ENCODE data around the gene ETS2.

ETS2 gene

DNA sequence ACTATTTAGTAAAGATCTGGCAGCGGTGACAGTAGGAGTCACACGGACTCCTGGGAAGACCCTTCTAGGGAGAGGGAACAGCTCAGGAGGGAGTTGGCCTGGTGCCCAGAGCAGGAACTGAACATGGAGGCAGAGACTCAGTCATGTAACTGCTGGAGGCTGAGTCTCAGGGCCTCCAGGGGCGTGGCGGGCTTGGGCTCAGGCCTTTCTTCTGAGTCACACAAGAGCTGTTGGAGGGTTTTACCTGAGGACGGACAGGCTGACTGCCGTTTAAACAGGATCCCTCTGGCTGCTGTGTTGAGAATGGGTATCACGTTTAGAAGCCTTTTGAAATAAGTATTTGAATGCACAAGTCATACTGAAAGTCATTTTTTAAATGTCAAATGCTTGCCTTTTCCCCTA, 7.2 kb upstream of the ETS2 start:
- DNase-seq (ENCODE audit: extremely low spot score), result peak; percentile 52
- TF ChIP-seq L3MBTL2 (conservative IDR thresholded peaks at IDR 0.05), result no peak
- no peak for TF ChIP-seq NFRKB (IDR thresholded peaks at IDR 0.05)
- TF ChIP-seq LEF1 (IDR thresholded peaks at IDR 0.05; ENCODE audit: borderline replicate concordance), result no peak
- POLR2A ChIA-PET, result no interaction called here
- CTCF ChIA-PET, result no interaction called here

DNA sequence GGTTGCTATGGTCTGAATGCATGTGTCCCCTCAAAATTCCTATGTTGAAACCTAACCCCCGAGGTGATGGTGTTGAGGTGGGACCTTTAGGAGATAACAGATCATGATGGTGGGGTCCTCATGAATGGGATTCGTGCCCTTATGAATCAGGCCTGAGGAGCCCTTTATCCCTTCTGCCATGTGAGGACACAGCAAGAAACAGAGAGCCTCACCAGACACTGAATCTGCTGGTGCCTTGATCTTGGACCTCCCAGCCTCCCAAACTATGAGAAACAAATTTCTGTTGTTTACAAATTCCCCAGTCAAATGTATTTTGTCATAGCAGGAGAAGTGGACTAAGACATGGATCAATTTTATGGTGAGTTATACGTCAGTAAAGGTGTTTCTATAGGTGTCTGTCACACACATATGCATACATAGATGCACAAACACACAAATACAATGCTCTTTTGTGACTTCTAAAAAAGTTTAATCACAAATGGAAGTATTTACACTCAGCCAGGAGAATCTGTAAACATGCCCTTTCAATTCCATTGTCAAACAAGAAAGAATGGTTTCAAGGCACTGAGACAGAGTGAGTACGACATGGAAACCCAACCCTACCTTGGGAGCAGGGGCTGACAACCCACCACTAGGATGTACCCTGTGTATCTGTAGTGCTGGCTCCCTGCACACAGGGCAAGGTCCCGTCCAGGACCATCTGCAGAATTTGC, 5.5 kb upstream of the ETS2 start:
- CTCF ChIA-PET, result no interaction called here
- DNase-seq (ENCODE audit: extremely low spot score), result no peak
- POLR2A ChIA-PET, result no interaction called here
- TF ChIP-seq L3MBTL2 (conservative IDR thresholded peaks at IDR 0.05) (no peak), FOXA1 (IDR thresholded peaks at IDR 0.05) (no peak), FOXM1 (IDR thresholded peaks at IDR 0.05; ENCODE audit: borderline replicate concordance) (no peak), FOXK2 (IDR thresholded peaks at IDR 0.05) (no peak), SUZ12 (IDR thresholded peaks at IDR 0.05) (no peak), ELF4 (IDR thresholded peaks at IDR 0.05) (no peak), BHLHE40 (IDR thresholded peaks at IDR 0.05; ENCODE audit: borderline replicate concordance) (no peak), SP1 (IDR thresholded peaks at IDR 0.05) (no peak), CTBP1 (IDR thresholded peaks at IDR 0.05; ENCODE audit: borderline replicate concordance) (no peak), ZNF384 (IDR thresholded peaks at IDR 0.05) (no peak), NFRKB (IDR thresholded peaks at IDR 0.05) (no peak), ARNT (IDR thresholded peaks at IDR 0.05) (no peak), TARDBP (IDR thresholded peaks at IDR 0.05) (no peak), HDGF (IDR thresholded peaks at IDR 0.05; ENCODE audit: borderline replicate concordance) (no peak), LEF1 (IDR thresholded peaks at IDR 0.05; ENCODE audit: borderline replicate concordance) (no peak)
- TF ChIP-seq, protein P1, sequence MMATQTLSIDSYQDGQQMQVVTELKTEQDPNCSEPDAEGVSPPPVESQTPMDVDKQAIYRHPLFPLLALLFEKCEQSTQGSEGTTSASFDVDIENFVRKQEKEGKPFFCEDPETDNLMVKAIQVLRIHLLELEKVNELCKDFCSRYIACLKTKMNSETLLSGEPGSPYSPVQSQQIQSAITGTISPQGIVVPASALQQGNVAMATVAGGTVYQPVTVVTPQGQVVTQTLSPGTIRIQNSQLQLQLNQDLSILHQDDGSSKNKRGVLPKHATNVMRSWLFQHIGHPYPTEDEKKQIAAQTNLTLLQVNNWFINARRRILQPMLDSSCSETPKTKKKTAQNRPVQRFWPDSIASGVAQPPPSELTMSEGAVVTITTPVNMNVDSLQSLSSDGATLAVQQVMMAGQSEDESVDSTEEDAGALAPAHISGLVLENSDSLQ (IDR thresholded peaks at IDR 0.05), result no peak

- DNase-seq (ENCODE audit: extremely low spot score), result no peak
- ChIA-PET CTCF (no interaction called here), POLR2A (no interaction called here)
- TF ChIP-seq, protein P1 (IDR thresholded peaks at IDR 0.05), result no peak
- TF ChIP-seq FOXM1 (IDR thresholded peaks at IDR 0.05; ENCODE audit: borderline replicate concordance) (no peak), L3MBTL2 (conservative IDR thresholded peaks at IDR 0.05) (no peak)
These were observed 4.6 kb upstream of the ETS2 start for GRCh38 chr21:38800924-38801744.

DNA sequence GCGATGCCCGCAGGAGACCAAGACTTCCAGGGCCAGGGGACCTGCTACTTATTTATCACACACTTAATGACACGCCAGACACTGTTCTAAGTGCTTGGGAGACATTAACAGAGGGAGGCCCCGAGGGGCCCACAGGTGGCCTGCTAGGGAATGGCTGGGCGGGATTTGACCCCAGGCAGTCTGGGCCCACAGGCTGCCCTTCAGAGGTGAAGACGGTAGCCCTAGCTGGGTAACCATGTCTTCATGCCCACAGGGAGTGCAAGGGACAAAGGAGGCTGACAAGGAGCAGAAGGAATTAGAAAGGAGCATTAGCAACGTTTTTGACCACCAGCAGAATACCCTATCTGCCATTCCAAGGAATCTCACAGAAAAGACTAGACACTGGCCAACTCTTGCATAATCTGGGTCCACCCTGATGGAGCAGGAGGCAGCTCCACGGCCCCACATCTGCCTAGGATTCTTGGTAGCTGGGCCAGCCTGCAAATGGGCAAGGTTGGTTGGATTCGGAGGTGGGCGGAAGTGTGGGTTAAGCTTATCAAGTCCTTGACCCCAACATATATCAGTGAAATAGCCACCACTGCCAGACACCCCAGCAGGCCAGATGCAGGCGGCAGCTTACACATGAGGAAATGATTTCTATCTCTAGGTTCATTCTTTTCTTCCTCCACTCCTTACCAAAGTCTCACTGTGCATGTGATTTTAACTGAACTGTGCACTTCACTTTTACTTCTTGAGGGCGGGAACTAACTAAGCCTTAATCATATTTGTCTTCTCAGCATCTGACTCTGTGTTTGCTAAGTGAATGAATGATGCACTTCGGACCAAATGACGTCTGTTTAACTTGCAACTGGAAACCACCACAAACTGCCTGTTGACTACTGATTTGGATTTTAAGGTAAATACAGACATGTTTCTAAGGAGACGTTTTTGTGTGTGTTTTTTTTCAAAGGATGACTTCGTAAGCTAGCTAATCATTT, 3.4 kb upstream of the ETS2 start:
- no peak for DNase-seq (ENCODE audit: extremely low spot score)
- ChIA-PET POLR2A (no interaction called here), CTCF (interaction anchor here (1.1 kb wide), 1 partner anchor 113 kb away, joined by 3 read pairs; no protein-coding TSS in a partner anchor)
- no peak for TF ChIP-seq BHLHE40 (IDR thresholded peaks at IDR 0.05; ENCODE audit: borderline replicate concordance)
- no peak for TF ChIP-seq ZNF384 (IDR thresholded peaks at IDR 0.05)
- TF ChIP-seq LEF1 (IDR thresholded peaks at IDR 0.05; ENCODE audit: borderline replicate concordance), result no peak
- no peak for TF ChIP-seq FOXM1 (IDR thresholded peaks at IDR 0.05; ENCODE audit: borderline replicate concordance)
- TF ChIP-seq, protein P1 (IDR thresholded peaks at IDR 0.05), result no peak
- no peak for TF ChIP-seq NFRKB (IDR thresholded peaks at IDR 0.05)
- TF ChIP-seq SP1 (IDR thresholded peaks at IDR 0.05), result no peak
- no peak for TF ChIP-seq ELF4 (IDR thresholded peaks at IDR 0.05)
- TF ChIP-seq TARDBP (IDR thresholded peaks at IDR 0.05), result no peak
- TF ChIP-seq L3MBTL2 (conservative IDR thresholded peaks at IDR 0.05), result no peak
- TF ChIP-seq HDGF (IDR thresholded peaks at IDR 0.05; ENCODE audit: borderline replicate concordance), result no peak
- no peak for TF ChIP-seq ARNT (IDR thresholded peaks at IDR 0.05)
- TF ChIP-seq CTBP1 (IDR thresholded peaks at IDR 0.05; ENCODE audit: borderline replicate concordance), result no peak
- TF ChIP-seq FOXA1 (IDR thresholded peaks at IDR 0.05), result no peak
- TF ChIP-seq SUZ12 (IDR thresholded peaks at IDR 0.05), result no peak
- TF ChIP-seq FOXK2 (IDR thresholded peaks at IDR 0.05), result no peak

GRCh38 chr21:38803075-38803660, 2.6 kb upstream of the ETS2 start:
- DNase-seq (ENCODE audit: extremely low spot score), result no peak
- ChIA-PET POLR2A (no interaction called here), CTCF (interaction anchor here (1.1 kb wide), 1 partner anchor 112 kb away, joined by 3 read pairs; no protein-coding TSS in a partner anchor)
- TF ChIP-seq ELF4 (IDR thresholded peaks at IDR 0.05), result no peak
- TF ChIP-seq LEF1 (IDR thresholded peaks at IDR 0.05; ENCODE audit: borderline replicate concordance), result no peak

Data from HEK293T (cell line).